H1 (cell line): ENCODE data around the gene ITGB5. TPM values are rescaled to one million over a fixed set of nuclear protein-coding genes. Genes with fewer than 3 reads are reported as not detected.

Source experiments
- CTCF ChIA-PET: fragments of 300-600 bp; sonication (Branson Sonifier 250); formaldehyde crosslinking; loops from one replicate; lab custom pipeline; 2021; ENCODE audit not compliant: partially characterized antibody; lab: Charles Lee
- POLR2A ChIA-PET: fragments of 300-600 bp; sonication (Branson Sonifier 250); formaldehyde crosslinking; loops from one replicate; lab custom pipeline; 2021; ENCODE audit warnings: inconsistent platforms; ENCODE audit not compliant: partially characterized antibody; lab: Charles Lee
- DNase-seq, 2 experiments: peaks; one replicate each; pipeline versions ENCODE4 v3.0.0 to v3.0.0-alpha.2; 2010 to 2022; ENCODE audit warnings: low spot score in 2 of 2, low read depth in 1 of 2, mixed read lengths in 1 of 2
- FAIRE-seq: peaks from 2 replicates; lab custom pipeline; 2011; peaks lifted over from hg19 to GRCh38; lab: Jason Lieb, UNC
- H2AFZ ChIP-seq: 2 replicates; pipeline ENCODE4 v1.8.1; 2012; ENCODE audit warnings: low read length, inconsistent platforms
- H2AK5ac ChIP-seq: 2 replicates; pipeline ENCODE4 v1.6.1; 2013; ENCODE audit warnings: low read depth, low read length
- H2BK120ac ChIP-seq: replicated peaks from 2 replicates; pipeline ENCODE3; 2013; ENCODE audit warnings: low read depth, low read length, inconsistent platforms
- H2BK12ac ChIP-seq: 2 replicates; pipeline ENCODE4 v1.6.1; 2013; ENCODE audit warnings: low read depth, low read length
- H2BK15ac ChIP-seq: 2 replicates; pipeline ENCODE4 v1.6.1; 2013; ENCODE audit warnings: low read length
- H2BK20ac ChIP-seq: 2 replicates; pipeline ENCODE4 v1.6.1; 2013; ENCODE audit warnings: low read length
- H2BK5ac ChIP-seq: 2 replicates; pipeline ENCODE4 v1.6.1; 2013; ENCODE audit warnings: low read depth, low read length
- H3K14ac ChIP-seq: 2 replicates; pipeline ENCODE4 v1.6.1; 2013; ENCODE audit warnings: inconsistent platforms; ENCODE audit not compliant: insufficient read length
- H3K18ac ChIP-seq: 2 replicates; pipeline ENCODE4 v1.6.1; 2013; ENCODE audit warnings: low read length; ENCODE audit errors: extremely low read depth
- H3K23ac ChIP-seq: 2 replicates; pipeline ENCODE4 v1.6.1; 2013; ENCODE audit warnings: inconsistent platforms; ENCODE audit not compliant: insufficient read length
- H3K23me2 ChIP-seq: 2 replicates; pipeline ENCODE4 v1.6.1; 2013; ENCODE audit warnings: low read depth, low read length
- H3K27ac ChIP-seq: 2 replicates; pipeline ENCODE4 v1.6.1; 2011; ENCODE audit warnings: low read depth, low read length, inconsistent platforms
- H3K27me3 ChIP-seq, 4 experiments: replicated peaks in 1 of 4; 1 replicate in 1 of 4; 2 replicates in 3 of 4; pipeline versions ENCODE4 v1.6.1 to v1.8.1; 2011 to 2013; ENCODE audit warnings: low read length in 3 of 4, mild to moderate bottlenecking in 3 of 4, inconsistent platforms in 2 of 4, mixed read lengths in 2 of 4, moderate library complexity in 1 of 4; ENCODE audit not compliant: control insufficient read depth in 3 of 4, insufficient read depth in 3 of 4; ENCODE audit errors: extremely low read depth in 1 of 4
- H3K36me3 ChIP-seq, 4 experiments: 2 replicates each; pipeline versions ENCODE4 v1.6.1 to v1.8.1; 2011 to 2013; ENCODE audit warnings: mild to moderate bottlenecking in 4 of 4, low read length in 3 of 4, moderate library complexity in 2 of 4, control low read depth in 1 of 4, inconsistent platforms in 1 of 4; ENCODE audit not compliant: insufficient read depth in 4 of 4, control insufficient read depth in 2 of 4
- H3K4ac ChIP-seq: replicated peaks from 2 replicates; pipeline ENCODE3; 2013; ENCODE audit warnings: low read length, low read depth, mixed read lengths, inconsistent platforms; ENCODE audit not compliant: insufficient read length
- H3K4me1 ChIP-seq, 4 experiments: replicated peaks in 1 of 4; 1 replicate in 1 of 4; 2 replicates in 3 of 4; pipeline versions ENCODE4 v1.6.1 to v1.8.1; 2011 to 2013; ENCODE audit warnings: low read length in 3 of 4, inconsistent platforms in 2 of 4, mixed read lengths in 1 of 4; ENCODE audit not compliant: insufficient read depth in 4 of 4, control insufficient read depth in 3 of 4
- H3K4me2 ChIP-seq, 2 experiments: 2 replicates each; pipeline versions ENCODE4 v1.6.1 to v1.8.1; 2011 to 2013; ENCODE audit warnings: low read depth in 2 of 2, low read length in 2 of 2, control low read depth in 1 of 2, inconsistent platforms in 1 of 2, mild to moderate bottlenecking in 1 of 2; ENCODE audit not compliant: insufficient read depth in 1 of 2
- H3K4me3 ChIP-seq, 4 experiments: fragments of 200-600, 300-600 bp in 1 of 4; sonication (generic), shearing (Covaris generic), sonication (Bioruptor Twin) in 1 of 4; 2 replicates each; pipeline versions ENCODE4 v1.5.1 to v1.8.1; 2011 to 2016; ENCODE audit warnings: low read length in 4 of 4, low read depth in 3 of 4, control low read depth in 2 of 4, inconsistent platforms in 2 of 4, mild to moderate bottlenecking in 2 of 4, mixed read lengths in 1 of 4, moderate library complexity in 1 of 4; ENCODE audit not compliant: insufficient read depth in 2 of 4; ENCODE audit errors: extremely low read depth in 1 of 4
- H3K56ac ChIP-seq: replicated peaks from 2 replicates; pipeline ENCODE3; 2013; ENCODE audit warnings: low read depth, mild to moderate bottlenecking, mixed read lengths, low read length, inconsistent platforms; ENCODE audit not compliant: insufficient read length
- H3K79me1 ChIP-seq: 2 replicates; pipeline ENCODE4 v1.6.1; 2013; ENCODE audit warnings: low read depth, low read length, control low read depth
- H3K79me2 ChIP-seq, 2 experiments: 2 replicates each; pipeline versions ENCODE4 v1.6.1 to v1.8.1; 2012 to 2013; ENCODE audit warnings: low read length in 2 of 2, mild to moderate bottlenecking in 2 of 2, inconsistent platforms in 1 of 2; ENCODE audit not compliant: insufficient read depth in 2 of 2, control insufficient read depth in 1 of 2
- H3K9ac ChIP-seq, 4 experiments: replicated peaks in 1 of 4; 1 replicate in 1 of 4; 2 replicates in 3 of 4; pipeline versions ENCODE4 v1.6.1 to v1.8.1; 2011 to 2013; ENCODE audit warnings: low read depth in 3 of 4, low read length in 3 of 4, control low read depth in 2 of 4, mild to moderate bottlenecking in 2 of 4, moderate library complexity in 2 of 4, inconsistent platforms in 1 of 4; ENCODE audit errors: extremely low read depth in 1 of 4
- H3K9me3 ChIP-seq, 2 experiments: 2 replicates each; pipeline versions ENCODE4 v1.6.1 to v1.8.1; 2012 to 2013; ENCODE audit warnings: mild to moderate bottlenecking in 2 of 2, moderate library complexity in 2 of 2, control low read depth in 1 of 2, inconsistent platforms in 1 of 2, low read depth in 1 of 2, low read length in 1 of 2, mixed read lengths in 1 of 2; ENCODE audit not compliant: insufficient read depth in 2 of 2
- H4K20me1 ChIP-seq, 2 experiments: replicated peaks in 1 of 2; 2 replicates each; pipeline versions ENCODE3 to v1.8.1; 2011 to 2013; ENCODE audit warnings: inconsistent platforms in 2 of 2, low read length in 2 of 2, mild to moderate bottlenecking in 1 of 2; ENCODE audit not compliant: insufficient read depth in 2 of 2, control insufficient read depth in 1 of 2
- H4K5ac ChIP-seq: 2 replicates; pipeline ENCODE4 v1.6.1; 2013; ENCODE audit warnings: low read length, low read depth, mixed read lengths, inconsistent platforms; ENCODE audit not compliant: insufficient read length
- H4K8ac ChIP-seq: 2 replicates; pipeline ENCODE4 v1.8.0; 2013; ENCODE audit warnings: mild to moderate bottlenecking, moderate library complexity, low read length, inconsistent platforms; ENCODE audit not compliant: insufficient read depth; ENCODE audit errors: extremely low read depth
- H4K91ac ChIP-seq: replicated peaks from 2 replicates; pipeline ENCODE3; 2013; ENCODE audit warnings: low read length, mixed read lengths, inconsistent platforms; ENCODE audit not compliant: insufficient read length
- ATF3 ChIP-seq: IDR thresholded peaks from 2 replicates; pipeline ENCODE4 v1.6.1; 2011; ENCODE audit warnings: low read depth, mild to moderate bottlenecking, low read length; ENCODE audit not compliant: insufficient read depth
- BACH1 ChIP-seq: IDR thresholded peaks from 2 replicates; pipeline ENCODE4 v1.6.1; 2012; ENCODE audit warnings: low read length, improper control_type of control experiment
- CBX5 ChIP-seq: fragments of 300-800, 300-1000 bp; sonication (generic); IDR thresholded peaks from 2 replicates; pipeline ENCODE4 v1.7.1; 2016; ENCODE audit warnings: antibody characterized with exemption, low read length, low read depth
- CTBP2 ChIP-seq: IDR thresholded peaks from 2 replicates; pipeline ENCODE4 v1.7.0; 2011; ENCODE audit warnings: borderline replicate concordance, mild to moderate bottlenecking, moderate library complexity, mixed read lengths, low read length; ENCODE audit not compliant: insufficient read depth, insufficient read length
- EGR1 ChIP-seq: IDR thresholded peaks from 2 replicates; pipeline ENCODE4 v1.6.1; 2011; ENCODE audit warnings: low read depth, low read length, borderline replicate concordance
- KDM5A ChIP-seq: fragments of 200-600 bp; IDR thresholded peaks from 2 replicates; pipeline ENCODE4 v1.7.1; 2012; ENCODE audit warnings: mild to moderate bottlenecking, low read length, inconsistent platforms, mixed read lengths
- MAFK ChIP-seq: IDR thresholded peaks from 2 replicates; pipeline ENCODE4 v1.6.1; 2012; ENCODE audit warnings: low read depth, mild to moderate bottlenecking, improper control_type of control experiment, low read length
- SUZ12 ChIP-seq: fragments of 200-600 bp; sonication (generic); IDR thresholded peaks from 2 replicates; pipeline ENCODE4 v1.6.1; 2012; ENCODE audit warnings: mild to moderate bottlenecking, inconsistent platforms, low read length, moderate library complexity, mixed read lengths
- TBP ChIP-seq: IDR thresholded peaks from 2 replicates; pipeline ENCODE4 v1.6.1; 2011; ENCODE audit warnings: low read depth, low read length, improper control_type of control experiment
- YY1 ChIP-seq: IDR thresholded peaks from 2 replicates; pipeline ENCODE4 v1.6.1; 2011; ENCODE audit warnings: low read depth, mild to moderate bottlenecking, low read length
- WGBS, 2 experiments: shearing (Covaris generic) in 1 of 2; methylation state at CpG; one replicate each; pipeline versions ENCODE4 v1.1.6 to v1.1.7; 2013 to 2015; ENCODE audit warnings: low lambda C conversion rate in 2 of 2, mixed read lengths in 2 of 2, inconsistent platforms in 1 of 2, low coverage in 1 of 2, missing lambda C conversion rate in 1 of 2; ENCODE audit not compliant: insufficient replicate concordance in 2 of 2, insufficient coverage in 1 of 2, insufficient read length in 1 of 2; ENCODE audit errors: extremely low coverage in 1 of 2, missing lambda C conversion rate in 1 of 2; 5-methylcytosine and 5-hydroxymethylcytosine counted together
- polyA plus RNA-seq, 7 experiments: library from polyadenylated mRNA; depleted of rRNA in 3 of 7; stranded (reverse) in 5 of 7; unstranded in 2 of 7; fragments of >200 nt in 5 of 7; fragments of 200-250 nt in 2 of 7; gene quantifications; 1 replicate in 5 of 7; 2 replicates in 1 of 7; 4 replicates in 1 of 7; pipeline versions ENCODE4 v1.2.1 to v1.2.3, GENCODE V29; 2011 to 2013; ENCODE audit warnings: missing spikeins in 2 of 7, mixed read lengths in 2 of 7
- total RNA-seq: library from RNA; stranded (reverse); fragmentation: NEBNext Ultra II Directional; extraction: Animal tissue kit (Norgen Biotek cat#: 25700); gene quantifications from 2 replicates; pipeline ENCODE4 v1.2.1, GENCODE V29; 2021

Gene ITGB5
- total and polyA plus RNA-seq, 2 of the 8 experiments (the other 6 are each of a cell fraction or from before 2014, with no cell fraction given): 101 to 268 TPM

- Histone ChIP-seq H3K56ac (no peak overlapping the region), H2BK20ac (no peak overlapping the region), H4K91ac (no peak overlapping the region), H2AK5ac (no peak overlapping the region), H3K79me1 (peaks cover 5% of the 10 kb centered on the region; the same call in 1 of the 2 replicates), H2BK120ac (no peak overlapping the region), H2BK5ac (peak overlapping the region; percentile 35; the same call in 1 of the 2 replicates), H3K14ac (no peak overlapping the region), H3K4me1 (peaks cover 6 to 14% (median 8%) of the 10 kb centered on the region in 4 experiments; a peak in 6 of 7 replicates), H2AFZ (no peak overlapping the region), H3K4ac (no peak overlapping the region), H3K79me2 (no peaks in the 10 kb centered on the region), H4K20me1 (peaks cover 1 to 9% of the 10 kb centered on the region in 2 experiments), H3K23ac (no peak overlapping the region), H4K5ac (no peak overlapping the region), H3K18ac (no peak overlapping the region), H3K27me3 (no peaks in the 10 kb centered on the region), H3K4me2 (no peak overlapping the region), H4K8ac (no peak overlapping the region), H3K36me3 (peaks cover 4 to 16% (median 11%) of the 10 kb centered on the region in 4 experiments; a peak in 7 of 8 replicates), H3K9me3 (no peaks in the 10 kb centered on the region), H3K9ac (no peak overlapping the region), H2BK15ac (no peak overlapping the region), H3K23me2 (peaks cover 3% of the 10 kb centered on the region; the same call in 1 of the 2 replicates), H3K4me3 (no peak overlapping the region), H2BK12ac (no peak overlapping the region), H3K27ac (no peak overlapping the region; the same call in 1 of the 2 replicates)
- ChIA-PET CTCF (interaction anchor here (0.8 to 3.7 kb wide), 8 partner anchors 11 to 157 kb away, joined by 3 to 36 read pairs (median 4); no protein-coding TSS in a partner anchor), POLR2A (interaction anchor here (0.7 to 1.5 kb wide), 3 partner anchors 17 to 116 kb away, joined by 3 to 4 read pairs (median 3); partner anchors contain the start of genes ITGB5 and UMPS)
- DNase-seq (no peak), FAIRE-seq (no peak)
- 87% methylated on average over 8 of the region's 10 CpGs; no CpG with 5 or more reads in 1 of the 2 experiments for WGBS, 2 experiments
- TF ChIP-seq CBX5: no peak
- TF ChIP-seq KDM5A: no peak
- TF ChIP-seq YY1: no peak
- no peak for TF ChIP-seq EGR1
- TF ChIP-seq BACH1: no peak
- TF ChIP-seq CTBP2: no peak
- TF ChIP-seq MAFK: no peak
- no peak for TF ChIP-seq ATF3
- TF ChIP-seq TBP: no peak
- TF ChIP-seq SUZ12: no peak
Measured at GRCh38 chr3:124770336-124771082, 116.7 kb downstream of the ITGB5 start.
